GM12878 (cell line): Measurements from ENCODE around the gene ABHD2.

Experiments used
- CHD2 ChIP-seq: IDR thresholded peaks from 2 replicates; pipeline ENCODE4 v1.6.1; 2011; ENCODE audit warnings: low read depth, low read length, improper control_type of control experiment, borderline replicate concordance
- NFYA ChIP-seq: IDR thresholded peaks from 2 replicates; pipeline ENCODE4 v1.6.1; 2011; ENCODE audit warnings: low read depth, mild to moderate bottlenecking, low read length, improper control_type of control experiment, borderline replicate concordance
- POLR2A ChIP-seq: IDR thresholded peaks from 2 replicates; pipeline ENCODE4 v1.6.1; 2011; ENCODE audit warnings: low read depth, mild to moderate bottlenecking, low read length
- TCF7 ChIP-seq: IDR thresholded peaks from 2 replicates; pipeline ENCODE4 v1.6.1; 2014; ENCODE audit warnings: antibody characterized with exemption, borderline replicate concordance
- TF ChIP-seq, protein P1 (sequence below): IDR thresholded peaks from 2 replicates; pipeline ENCODE4 v1.6.1; 2011; ENCODE audit warnings: low read depth, mild to moderate bottlenecking, low read length, moderate library complexity, borderline replicate concordance; ENCODE audit errors: extremely low read depth
- TF ChIP-seq, protein P2 (sequence below), 3 experiments: IDR thresholded peaks in 2 of 3; conservative IDR thresholded peaks in 1 of 3; 2 replicates each; pipeline ENCODE4 v1.5.1; 2011; ENCODE audit warnings: low read depth in 3 of 3, low read length in 3 of 3, mild to moderate bottlenecking in 3 of 3, control low read depth in 2 of 3, moderate library complexity in 2 of 3, inconsistent platforms in 1 of 3, mixed read lengths in 1 of 3; ENCODE audit not compliant: control insufficient read depth in 2 of 3, insufficient read depth in 1 of 3; ENCODE audit errors: extremely low read depth in 1 of 3

DNA sequence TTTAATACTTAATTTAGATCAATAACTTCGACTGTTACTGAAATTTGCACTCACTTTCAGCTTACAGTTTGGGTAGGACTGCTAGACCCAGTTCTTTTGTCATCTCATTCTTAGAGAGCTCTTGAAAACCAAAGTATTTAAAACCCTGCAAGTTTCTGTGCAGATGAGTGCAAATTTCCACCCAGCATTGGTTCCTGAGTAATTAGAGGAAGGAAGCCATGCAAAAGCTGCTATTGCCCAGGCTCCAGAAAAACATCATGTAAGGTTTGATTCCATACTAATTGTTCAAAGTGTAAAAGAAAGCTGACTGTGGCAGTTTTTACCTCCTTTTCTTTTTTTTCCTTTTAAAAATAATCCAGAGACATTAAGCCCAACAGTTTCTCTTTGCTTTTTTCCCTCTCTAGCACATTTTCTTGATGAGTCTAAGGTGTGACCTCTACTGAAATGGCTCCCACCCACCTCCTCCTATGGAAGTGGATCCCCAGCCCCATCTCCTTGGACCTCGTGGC, 30.3 kb downstream of the ABHD2 start:
- no peak for TF ChIP-seq TCF7
- TF ChIP-seq POLR2A: no peak
- TF ChIP-seq, protein P1, sequence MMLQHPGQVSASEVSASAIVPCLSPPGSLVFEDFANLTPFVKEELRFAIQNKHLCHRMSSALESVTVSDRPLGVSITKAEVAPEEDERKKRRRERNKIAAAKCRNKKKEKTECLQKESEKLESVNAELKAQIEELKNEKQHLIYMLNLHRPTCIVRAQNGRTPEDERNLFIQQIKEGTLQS: no peak
- no peak for TF ChIP-seq NFYA
- TF ChIP-seq CHD2: no peak
- TF ChIP-seq, protein P2, sequence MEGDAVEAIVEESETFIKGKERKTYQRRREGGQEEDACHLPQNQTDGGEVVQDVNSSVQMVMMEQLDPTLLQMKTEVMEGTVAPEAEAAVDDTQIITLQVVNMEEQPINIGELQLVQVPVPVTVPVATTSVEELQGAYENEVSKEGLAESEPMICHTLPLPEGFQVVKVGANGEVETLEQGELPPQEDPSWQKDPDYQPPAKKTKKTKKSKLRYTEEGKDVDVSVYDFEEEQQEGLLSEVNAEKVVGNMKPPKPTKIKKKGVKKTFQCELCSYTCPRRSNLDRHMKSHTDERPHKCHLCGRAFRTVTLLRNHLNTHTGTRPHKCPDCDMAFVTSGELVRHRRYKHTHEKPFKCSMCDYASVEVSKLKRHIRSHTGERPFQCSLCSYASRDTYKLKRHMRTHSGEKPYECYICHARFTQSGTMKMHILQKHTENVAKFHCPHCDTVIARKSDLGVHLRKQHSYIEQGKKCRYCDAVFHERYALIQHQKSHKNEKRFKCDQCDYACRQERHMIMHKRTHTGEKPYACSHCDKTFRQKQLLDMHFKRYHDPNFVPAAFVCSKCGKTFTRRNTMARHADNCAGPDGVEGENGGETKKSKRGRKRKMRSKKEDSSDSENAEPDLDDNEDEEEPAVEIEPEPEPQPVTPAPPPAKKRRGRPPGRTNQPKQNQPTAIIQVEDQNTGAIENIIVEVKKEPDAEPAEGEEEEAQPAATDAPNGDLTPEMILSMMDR (IDR thresholded peaks at IDR 0.05 in 2 of 3, conservative IDR thresholded peaks at IDR 0.05 in 1 of 3; ENCODE audit: control insufficient read depth in 2 of 3, extremely low read depth in 1 of 3, insufficient read depth in 1 of 3, low read depth in 3 of 3, low read length in 3 of 3): no peak
